ENCODE data around the gene CD248.

GRCh38 chr11:66312549-66313320 is 4.1 kb downstream of the CD248 start:
- TF ChIP-seq BHLHE40 (IDR thresholded peaks at IDR 0.05; ENCODE audit: borderline replicate concordance) (no peak), ZNF384 (IDR thresholded peaks at IDR 0.05) (no peak), PKNOX1 (IDR thresholded peaks at IDR 0.05) (no peak), NFRKB (IDR thresholded peaks at IDR 0.05) (no peak), SP1 (IDR thresholded peaks at IDR 0.05) (no peak), HDGF (IDR thresholded peaks at IDR 0.05; ENCODE audit: borderline replicate concordance) (no peak), FOXM1 (IDR thresholded peaks at IDR 0.05; ENCODE audit: borderline replicate concordance) (no peak), CTBP1 (IDR thresholded peaks at IDR 0.05; ENCODE audit: borderline replicate concordance) (no peak), TARDBP (IDR thresholded peaks at IDR 0.05) (no peak), SUZ12 (IDR thresholded peaks at IDR 0.05) (no peak), ARNT (IDR thresholded peaks at IDR 0.05) (no peak), FOXK2 (IDR thresholded peaks at IDR 0.05) (no peak)
